Measurements from ENCODE around the gene ALDH3B2. TPM values are rescaled to one million over a fixed set of nuclear protein-coding genes. Genes with fewer than 3 reads are reported as not detected.
"Not testable (repeated sequence)": the region's sequence is repeated elsewhere in the genome, so short reads cannot be mapped to it uniquely, and the experiment has no call there.

The ALDH3B2 gene
- total RNA-seq, 1 donor from 2014 or later: 0.20 TPM

DNA sequence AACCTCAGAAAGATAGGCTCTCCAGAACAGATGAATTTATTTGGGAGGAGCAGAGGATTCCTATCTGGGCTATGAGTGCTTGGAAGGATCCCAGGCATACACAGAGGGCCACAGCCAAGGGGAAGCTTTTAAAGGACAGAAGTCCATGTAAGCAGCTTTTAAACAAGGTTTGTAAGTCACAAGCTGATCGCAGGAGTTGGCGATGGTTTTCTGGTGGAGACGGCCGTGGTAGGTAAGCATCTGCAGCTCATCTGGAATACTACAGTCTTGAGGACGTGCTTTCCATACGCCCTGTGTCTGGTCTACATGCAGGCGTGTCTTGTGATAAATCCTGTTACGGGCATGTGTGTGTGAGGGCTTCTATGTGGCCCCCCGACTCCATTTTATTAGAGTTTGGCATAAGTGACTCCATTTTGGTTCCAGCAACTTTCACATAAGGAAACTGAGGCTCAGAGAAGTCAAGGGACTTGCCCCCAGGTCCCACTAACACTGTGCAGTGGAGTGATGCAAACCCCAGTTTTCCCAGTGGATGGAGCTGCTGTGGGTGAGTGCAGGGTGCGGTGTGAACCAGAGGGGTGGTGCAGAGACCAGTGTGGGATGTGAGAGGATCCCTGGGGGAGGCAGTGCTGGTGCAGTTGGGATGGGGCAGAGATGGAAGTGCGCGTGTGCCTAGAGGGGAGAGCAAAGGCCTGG, 12.1 kb downstream of the ALDH3B2 start:
- no peak for DNase-seq (ENCODE audit: low read depth)

DNA sequence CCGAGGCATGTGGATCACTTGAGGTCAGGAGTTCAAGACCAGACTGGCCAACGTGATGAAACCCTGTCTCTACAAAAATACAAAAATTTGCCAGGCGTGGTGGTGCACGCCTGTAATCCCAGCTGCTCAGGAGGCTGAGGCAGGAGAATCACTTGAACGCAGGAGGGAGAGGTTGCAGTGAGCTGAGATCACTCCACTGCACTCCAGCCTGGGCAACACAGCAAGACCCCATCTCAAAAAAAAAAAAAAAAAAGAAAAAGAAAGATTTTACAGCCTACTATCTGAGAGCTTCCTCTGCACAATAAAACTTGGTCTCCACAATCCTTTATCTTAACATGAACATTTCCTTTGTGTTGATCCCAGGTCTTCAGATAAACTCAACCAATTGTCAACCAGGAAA, 13.7 kb downstream of the ALDH3B2 start:
- not testable (repeated sequence) for DNase-seq (ENCODE audit: low read depth)

DNA sequence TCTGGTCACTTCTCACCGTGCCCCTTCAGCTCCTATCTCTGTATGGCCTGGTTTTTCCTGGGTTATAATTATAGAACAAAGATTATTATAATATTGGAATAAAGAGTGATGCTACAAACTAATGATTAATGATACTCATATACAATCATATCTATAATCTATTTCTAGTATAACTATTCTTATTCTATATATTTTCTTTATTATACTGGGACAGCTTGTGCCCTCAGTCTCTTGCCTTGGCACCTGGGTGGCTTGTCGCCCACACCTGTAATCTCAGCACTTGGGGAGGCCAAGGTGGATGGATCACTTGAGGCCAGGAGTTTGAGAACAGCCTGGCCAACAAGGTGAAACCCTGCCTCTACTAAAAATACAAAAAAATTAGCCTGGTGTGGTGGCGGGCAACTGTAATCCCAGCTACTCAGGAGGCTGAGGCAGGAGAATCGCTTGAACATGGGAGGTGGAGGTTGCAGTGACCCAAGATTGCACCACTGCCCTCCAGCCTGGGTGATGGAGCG, 14.7 kb downstream of the ALDH3B2 start:
- not testable (repeated sequence) for DNase-seq (ENCODE audit: low read depth)

DNA sequence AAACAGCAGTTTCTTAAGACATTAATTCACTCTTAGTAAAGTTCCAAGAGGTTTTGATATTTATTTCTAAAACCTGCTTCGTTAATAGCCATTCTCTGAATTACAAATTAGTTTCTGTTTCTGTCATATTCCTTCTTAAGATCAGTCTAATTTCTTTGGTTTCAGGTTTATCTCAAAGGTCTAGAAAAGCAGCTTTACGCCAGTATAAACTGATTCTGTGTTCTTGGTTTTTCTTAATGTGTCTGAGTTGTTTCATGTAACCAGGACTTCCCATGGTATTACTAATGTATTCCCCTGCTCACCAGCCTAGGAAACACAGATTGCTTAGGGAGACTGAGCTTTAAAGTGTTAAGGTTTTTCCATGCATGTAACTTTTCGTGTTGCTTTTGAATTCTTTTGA, 17.1 kb downstream of the ALDH3B2 start:
- DNase-seq (ENCODE audit: low read depth): no peak

DNA sequence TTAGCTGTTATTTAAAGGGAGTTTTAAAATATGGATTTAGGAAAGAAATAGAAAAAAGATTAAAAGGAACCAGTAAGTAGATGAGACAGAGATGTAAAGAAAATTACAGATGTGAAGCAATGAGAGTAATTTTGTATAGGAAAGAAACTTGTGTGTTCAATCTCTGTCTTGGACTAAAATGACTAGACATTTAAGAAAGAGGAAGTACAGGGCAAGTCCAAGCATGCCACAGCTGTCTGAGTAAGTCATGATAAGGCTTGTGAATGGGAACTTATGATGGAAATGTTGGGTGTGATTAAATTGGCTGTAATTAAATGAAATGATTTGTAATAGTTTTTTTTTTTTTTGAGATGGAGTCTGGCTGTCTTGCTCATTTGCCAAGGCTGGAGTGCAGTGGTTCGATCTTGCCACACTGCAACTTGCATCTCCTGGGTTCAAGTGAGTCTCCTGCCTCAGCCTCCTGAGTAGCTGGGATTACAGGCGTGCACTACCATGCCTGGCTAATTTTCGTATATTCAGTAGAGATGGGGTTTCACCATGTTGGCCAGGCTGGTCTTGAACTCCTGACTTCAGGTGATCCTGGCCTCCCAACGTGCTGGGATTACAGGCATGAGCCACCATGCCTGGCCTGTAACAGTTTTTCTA, 18.0 kb downstream of the ALDH3B2 start:
- peak; percentile 9 for DNase-seq (ENCODE audit: low read depth)

DNA sequence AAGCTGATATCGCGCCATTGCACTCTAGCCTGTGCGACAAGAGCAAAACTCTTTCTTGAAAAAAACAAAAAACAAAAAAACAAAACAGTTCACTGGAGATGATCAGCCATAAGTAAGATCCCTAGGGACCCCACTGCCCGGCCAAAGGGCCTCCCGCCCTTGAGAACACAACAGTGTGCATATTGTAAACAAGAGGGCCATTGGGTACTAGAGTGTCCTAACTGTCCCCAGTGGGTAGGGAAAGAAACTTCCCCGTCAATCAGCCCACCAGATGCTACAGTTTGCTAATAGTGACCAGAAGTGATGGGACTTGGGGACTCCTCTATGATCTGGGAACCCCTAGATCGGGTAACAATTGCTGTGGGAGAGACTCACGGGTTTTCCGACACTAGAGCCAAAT, 20.2 kb downstream of the ALDH3B2 start:
- no peak for DNase-seq (ENCODE audit: low read depth)

DNA sequence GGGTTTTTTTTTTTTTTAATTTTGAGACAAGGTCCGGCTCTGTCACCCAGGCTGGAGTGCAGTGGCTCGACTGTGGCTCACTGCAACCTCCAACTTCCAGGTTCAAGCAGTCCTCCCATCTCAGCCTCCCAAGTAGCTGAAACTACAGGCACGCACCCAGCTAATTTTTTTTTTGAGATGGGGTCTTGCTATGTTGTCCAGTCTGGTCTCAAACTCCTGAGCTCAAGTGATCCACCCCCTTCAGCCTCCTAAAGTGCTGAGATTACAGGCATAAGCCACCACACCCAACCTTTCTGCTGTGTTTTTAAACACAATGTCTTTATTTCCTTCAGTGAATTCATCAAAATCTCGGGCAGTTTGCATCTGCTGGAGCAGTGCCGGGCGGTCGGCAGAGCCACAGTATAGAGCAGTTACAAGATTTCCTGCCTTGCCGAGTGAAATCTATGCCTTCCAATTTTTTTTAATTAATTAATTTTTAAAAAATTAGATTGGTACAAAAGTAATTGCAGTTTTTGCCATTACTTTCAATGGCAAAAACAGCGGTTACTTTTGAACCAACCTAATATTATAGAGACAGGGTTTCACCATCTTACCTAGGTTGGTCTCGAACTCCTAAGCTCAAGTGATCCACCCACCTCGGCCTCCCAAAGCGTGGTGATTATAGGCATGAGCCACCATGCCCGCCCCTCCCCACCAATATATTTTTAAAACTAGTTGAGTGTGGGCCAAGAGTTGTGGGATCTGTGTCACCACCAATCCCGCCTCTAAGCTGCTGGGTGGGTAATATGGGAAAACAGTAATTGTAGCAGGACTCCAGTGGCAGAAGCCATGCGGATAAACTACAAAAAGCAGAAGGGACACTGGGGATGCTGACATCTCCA, 21.2 kb downstream of the ALDH3B2 start:
- no peak for DNase-seq (ENCODE audit: low read depth)

DNA sequence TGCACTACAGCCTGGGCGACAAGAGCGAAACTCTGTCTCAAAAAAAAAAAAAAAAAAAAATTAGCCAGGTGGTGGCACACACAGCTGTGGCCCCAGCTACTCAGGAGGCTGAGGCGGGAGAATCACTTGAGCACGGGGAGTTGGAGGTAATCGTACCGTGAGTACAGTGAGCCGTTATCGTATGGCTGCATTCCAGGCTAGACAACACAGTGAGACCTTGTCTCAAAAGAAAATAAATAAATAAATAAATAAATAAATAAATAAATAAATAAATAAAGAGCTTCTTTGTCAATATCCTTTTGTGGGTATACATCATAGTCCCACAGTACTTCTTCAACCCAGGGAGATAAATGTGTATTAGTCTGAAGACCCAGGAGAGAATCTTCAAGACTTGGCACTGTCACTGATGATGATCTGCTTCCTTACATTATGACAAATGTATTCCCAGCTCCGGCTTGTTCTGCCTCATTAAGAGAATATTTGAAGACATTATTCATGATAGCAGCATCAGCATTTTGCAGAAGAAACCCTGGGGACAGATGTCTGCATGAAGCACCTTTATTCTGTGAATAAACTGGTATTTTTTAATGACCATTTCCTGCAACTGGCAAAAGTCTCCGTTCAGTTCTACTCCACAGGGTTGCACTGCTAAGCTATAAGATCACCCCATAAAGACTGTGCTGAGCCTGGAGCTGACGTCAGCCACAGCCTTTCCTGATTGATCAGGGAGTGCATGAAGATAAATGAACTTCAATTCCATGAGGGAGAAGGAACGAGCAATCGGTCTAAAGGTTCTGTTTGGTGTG, 22.2 kb downstream of the ALDH3B2 start:
- no peak for DNase-seq (ENCODE audit: low read depth)

GRCh38 chr11:67649634-67650510, 24.6 kb downstream of the ALDH3B2 start:
- peak; percentile 18 for DNase-seq (ENCODE audit: low read depth)

DNA sequence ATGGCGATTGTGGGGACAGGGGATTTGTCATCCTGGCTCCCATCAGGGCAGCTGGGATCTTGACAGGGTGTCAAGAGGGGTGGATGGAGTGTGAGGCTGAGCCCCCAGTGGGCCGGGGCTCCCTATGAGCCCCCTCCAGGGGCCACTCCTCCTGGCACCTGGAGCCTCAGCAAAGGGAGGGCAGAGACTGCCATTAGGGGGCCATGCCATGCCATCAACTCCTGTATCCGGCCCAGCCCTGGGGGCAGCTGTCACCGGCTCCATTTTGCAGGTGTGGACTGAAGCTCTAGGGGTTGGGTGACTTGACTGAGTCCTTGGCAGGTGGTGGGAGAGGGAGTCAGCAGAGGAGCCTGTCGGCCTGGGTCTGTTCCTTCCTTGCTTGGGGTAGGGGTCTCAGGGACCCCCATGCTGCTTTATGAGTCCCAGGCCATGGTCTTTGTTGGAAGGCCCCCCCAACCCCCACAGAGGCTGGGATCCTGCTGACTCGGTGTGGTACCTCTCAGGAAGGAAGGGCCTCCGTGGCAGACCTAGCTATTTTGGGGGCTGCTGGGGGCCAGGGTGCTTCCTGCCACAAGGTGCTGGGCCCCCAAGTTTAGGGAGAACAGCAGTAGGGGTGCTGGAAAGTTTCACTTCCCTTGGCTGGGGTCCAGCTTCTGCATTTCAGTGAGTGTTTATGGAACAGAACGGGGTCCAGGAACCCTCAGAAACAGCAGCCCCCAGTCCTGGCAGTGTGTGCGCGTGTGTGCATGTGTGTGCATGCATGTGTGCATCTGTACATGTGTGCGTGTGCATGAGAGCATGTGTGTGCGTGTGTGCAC, 25.4 kb downstream of the ALDH3B2 start:
- no peak for DNase-seq (ENCODE audit: low read depth)

DNA sequence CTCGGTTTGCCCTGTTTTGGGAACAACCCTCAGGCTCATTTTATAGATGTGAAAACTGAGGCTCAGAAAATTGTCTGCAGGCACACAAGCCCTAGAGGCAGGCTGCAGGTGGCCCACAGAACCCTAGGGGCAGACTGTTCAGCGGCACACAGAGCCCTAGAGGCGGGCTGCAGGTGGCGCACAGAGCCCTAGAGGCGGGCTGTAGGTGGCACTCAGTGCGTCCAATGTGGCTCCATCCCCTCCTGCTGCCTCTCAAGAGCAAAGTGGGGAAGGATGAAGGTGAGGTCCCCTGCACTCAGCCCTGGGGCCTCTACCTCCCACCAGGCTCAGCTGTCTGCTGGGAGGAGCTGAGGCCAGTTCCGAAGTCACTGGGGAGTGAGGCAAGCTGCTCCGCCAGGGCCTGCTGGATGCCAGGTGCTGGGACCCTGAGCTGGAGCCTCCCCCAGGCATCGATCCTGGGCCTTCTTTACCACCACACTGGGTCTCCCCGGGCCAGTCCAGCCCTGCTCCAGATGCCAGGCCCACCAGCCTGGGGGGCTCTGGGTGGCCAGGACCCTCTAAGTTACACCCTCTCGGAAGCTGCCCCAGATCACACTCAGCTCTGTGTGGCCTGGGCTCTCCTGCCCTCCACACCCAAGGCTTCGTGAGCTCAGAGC, 26.2 kb downstream of the ALDH3B2 start:
- DNase-seq (ENCODE audit: low read depth): peak; percentile 1

- no peak for DNase-seq (ENCODE audit: low read depth)
Observed at GRCh38 chr11:67647471-67647870, 27.0 kb downstream of the ALDH3B2 start.

GRCh38 chr11:67646535-67647336, 27.7 kb downstream of the ALDH3B2 start:
- DNase-seq (ENCODE audit: low read depth): peak; percentile 48

DNA sequence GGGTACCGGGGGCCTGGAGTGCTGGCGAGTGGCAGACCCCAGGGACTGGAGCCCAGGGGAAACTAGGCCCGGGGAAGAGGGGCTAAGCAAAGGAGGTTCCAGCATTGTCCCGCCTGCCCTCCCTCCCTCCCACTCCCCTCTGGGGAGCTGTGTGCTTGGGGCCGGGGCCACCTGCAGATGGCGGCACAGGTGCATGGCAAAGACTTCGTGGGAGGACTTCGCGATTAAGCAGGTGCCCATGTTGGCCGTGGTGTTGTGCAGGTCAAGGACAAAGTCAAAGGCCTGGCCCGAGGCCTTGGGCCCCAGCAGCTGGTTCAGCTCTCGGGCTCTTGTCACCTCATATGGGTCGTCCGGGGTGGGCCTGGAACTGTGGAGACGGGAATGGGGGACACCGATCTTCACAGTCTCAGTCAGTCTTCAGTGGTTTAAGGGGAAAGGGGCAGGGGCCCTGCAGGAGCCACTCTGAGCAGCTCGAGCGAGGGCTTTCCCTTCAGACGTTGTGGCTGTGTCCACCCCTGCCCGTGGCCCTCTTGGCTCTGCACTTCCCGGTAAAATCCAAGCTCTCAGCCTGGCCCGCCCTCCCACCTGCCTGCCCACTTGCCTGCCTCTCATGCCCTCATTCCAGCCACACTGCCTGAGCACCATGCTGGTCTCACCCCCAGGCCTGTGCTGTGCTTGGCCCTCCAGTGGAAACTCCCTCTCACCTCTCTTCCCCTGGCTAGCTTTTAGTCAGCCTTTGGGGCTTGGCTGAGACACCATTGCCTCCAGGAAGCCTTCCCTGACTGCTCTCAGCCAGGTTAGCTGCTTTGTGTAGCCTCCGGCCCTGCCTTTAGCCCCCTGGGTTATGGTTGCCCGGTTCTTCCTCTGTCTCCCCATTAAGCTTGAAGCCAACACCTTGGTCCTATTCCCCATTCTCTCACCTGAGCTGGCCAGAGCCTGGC, 28.6 kb downstream of the ALDH3B2 start:
- no peak for DNase-seq (ENCODE audit: low read depth)

GRCh38 chr11:67644472-67645418, 29.7 kb downstream of the ALDH3B2 start:
- no peak for DNase-seq (ENCODE audit: low read depth)

DNA sequence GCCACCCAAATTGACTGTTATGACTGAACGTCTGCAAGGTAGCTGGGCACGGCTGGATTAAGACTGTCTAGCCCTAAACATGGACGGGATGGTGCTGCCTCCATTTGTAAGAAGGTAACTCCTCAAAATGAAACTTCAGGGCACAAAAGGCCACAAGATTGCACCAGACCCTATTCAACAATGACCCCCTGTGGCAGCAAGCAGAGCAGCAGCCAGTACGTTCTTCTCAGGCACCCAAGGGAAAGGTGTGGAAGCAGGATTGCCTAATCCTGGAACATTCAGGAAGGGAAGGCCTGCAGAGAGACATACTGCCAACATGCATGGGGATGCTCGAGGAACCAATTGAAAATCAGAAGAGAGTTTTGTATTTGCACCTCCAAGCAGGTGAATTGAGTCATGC, 30.4 kb downstream of the ALDH3B2 start:
- peak; percentile 13 for DNase-seq (ENCODE audit: low read depth)

All from renal cortical epithelial cell (primary cell).